Measurements from ENCODE around the gene ANKRD52.
"Not testable (repeated sequence)": the region's sequence is repeated elsewhere in the genome, so short reads cannot be mapped to it uniquely, and the experiment has no call there.

ANKRD52 gene

DNA sequence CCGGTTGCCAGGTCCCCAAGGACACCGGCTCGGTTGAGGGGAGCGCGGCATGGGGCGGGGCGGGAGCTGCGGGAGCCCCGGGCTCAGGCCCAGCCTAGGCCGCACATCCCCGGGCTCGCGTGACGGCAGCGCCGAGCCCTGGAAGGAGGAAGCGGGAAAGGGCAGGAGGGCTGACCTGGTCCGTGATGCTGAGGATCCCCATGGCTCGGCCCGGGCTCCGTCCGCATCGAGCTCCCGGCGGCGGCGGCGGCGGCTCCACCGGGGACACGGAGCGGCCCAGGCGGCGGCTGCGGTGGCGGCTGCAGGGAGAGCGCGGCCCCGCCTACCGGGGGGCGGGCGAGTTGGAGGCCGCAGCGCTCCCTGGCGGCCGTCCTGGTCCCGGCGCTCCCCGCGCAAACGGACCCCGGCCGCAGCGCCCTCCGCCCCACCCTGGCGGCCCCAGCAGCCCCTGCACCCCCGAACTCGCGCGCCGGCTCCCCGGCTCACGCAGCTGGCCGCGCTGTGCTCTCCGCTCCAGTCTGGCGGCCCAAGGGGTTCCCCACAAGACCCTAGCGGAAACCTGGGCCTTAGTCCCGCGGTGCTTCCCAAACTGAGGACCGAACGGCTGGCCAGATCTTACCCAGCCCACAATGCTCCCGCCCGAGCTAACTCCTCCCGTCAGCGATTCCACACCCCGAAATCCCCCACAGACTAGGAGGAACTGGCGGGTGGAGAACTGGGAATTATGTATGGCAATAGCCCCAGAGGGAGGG is at the start of gene ANKRD52:
ANKRD52 (minus strand) TSS at position 317 of the 752 bp plus-strand sequence; CDS start at position 202, 115 bp downstream.
- peak; percentile 73 to 84 for DNase-seq

DNA sequence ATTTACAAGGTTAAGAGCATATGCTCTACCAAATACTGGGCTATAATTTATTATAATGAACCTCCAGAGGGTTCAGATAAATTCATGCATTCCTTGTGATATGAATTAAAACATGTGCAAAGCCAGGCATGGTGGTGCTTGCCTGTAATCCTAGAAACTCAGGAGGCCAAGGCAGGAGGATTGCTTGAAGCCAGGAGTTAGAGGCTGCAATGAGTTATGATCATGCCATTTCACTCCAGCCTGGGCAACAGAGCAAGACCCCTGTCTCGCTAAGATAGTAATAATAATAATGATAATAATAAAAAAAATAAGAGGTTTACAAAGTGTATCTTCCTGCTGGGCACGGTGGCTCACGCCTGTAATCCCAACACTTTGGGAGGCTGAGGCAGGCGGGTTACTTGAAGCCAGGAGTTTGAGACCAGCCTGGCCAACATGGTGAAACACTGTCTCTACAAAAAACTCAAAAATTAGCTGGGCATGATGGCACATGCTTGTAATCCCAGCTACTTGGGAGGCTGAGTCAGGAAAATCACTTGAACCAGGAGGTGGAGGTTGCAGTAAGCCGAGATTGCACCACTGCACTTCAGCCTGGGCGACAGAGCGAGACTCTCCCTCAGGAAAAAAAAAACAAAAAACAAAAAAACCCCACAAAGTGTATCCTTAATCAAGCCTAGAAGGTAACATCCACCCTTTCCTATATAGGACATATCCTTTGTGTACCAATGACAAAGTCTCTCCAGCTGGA is 49.2 kb upstream of the ANKRD52 start:
- no peak for DNase-seq

DNA sequence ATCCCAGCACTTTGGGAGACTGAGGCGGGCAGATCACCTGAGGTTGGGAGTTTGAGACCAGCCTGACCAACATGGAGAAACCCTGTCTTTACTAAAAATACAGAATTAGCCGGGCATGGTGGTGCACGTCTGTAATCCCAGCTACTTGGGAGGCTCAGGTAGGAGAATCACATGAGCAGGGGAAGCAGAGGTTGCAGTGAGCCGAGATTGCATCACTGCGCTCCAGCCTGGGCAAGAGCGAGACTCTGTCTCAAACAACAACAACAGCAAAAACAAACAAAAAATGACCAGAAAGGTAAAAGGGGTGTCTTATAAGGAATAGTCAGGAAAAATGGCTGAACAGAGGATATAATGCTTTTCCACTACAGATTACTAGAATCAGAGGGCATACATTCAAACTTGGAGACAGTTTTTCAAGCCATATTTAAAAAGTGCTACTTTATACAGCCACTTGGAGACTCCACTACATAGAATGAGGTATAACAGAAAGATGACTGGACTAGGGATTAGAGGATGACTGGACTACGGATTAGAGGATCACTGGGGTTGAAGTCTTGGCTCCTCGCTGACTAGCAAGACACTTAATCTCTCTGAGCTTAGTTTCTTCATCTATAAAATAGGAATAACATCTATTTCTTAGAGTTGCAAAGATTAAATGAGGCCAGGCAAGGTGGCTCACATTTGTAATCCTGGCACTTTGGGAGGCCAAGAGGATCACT is 46.8 kb upstream of the ANKRD52 start:
- no peak for DNase-seq

DNA sequence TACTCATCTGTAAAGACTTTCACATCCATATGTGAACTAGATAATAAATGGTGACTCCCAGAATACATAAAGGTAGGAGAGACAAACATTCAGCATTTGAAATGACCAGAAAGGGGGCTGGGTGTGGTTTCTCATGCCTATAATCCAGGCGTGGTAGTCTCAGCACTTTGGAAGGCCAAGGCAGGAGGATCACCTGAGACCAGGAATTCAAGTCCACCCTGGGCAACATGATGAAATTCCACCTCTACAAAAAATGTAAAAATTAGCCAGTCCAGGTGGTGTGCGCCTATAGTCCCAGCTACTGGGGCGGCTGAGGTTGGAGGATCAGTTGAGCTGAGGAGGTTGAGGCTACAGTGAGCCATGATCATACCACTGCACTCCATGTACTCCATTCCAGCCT is 46.1 kb upstream of the ANKRD52 start:
- DNase-seq, result no peak

DNA sequence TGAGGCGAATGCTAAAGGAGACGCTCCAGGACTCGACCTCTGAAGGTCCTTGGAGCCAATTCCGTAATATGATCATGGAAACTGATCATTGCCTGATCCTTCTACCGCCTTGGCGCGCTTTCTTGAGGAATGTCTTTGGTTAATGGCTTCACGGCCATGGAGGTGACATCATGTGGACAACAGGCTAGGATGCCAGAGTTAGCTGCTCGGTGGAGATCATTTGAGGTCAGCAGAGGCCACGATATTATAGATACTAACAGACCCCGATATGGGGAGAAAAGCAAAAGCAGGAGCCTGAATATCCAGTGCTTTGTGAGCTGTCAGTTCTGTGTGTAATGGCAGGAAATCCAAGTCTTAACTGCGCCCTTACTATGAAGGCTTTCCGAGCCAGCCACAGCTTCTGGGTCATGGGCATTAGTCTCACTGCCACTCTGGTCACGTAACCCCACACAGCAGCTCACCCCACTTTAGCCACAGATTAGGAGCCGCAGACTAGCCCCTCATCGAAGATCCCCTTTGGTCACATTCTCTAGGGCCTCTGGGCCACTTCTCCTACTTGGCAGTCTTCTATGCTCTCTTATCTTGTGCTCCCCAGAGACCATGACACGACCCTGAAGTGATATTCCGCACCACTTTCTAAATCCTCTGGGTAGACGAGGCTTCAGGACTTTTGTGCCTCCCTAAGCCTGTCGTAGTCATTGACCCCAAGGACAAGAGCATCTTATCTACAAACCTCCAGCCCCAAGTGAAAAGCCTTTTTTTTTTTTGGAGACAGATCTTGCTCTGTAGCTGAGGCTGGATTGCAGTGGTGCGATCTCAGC is 42.7 kb upstream of the ANKRD52 start:
- peak in 1 of 2 donors; percentile 9 for DNase-seq

DNA sequence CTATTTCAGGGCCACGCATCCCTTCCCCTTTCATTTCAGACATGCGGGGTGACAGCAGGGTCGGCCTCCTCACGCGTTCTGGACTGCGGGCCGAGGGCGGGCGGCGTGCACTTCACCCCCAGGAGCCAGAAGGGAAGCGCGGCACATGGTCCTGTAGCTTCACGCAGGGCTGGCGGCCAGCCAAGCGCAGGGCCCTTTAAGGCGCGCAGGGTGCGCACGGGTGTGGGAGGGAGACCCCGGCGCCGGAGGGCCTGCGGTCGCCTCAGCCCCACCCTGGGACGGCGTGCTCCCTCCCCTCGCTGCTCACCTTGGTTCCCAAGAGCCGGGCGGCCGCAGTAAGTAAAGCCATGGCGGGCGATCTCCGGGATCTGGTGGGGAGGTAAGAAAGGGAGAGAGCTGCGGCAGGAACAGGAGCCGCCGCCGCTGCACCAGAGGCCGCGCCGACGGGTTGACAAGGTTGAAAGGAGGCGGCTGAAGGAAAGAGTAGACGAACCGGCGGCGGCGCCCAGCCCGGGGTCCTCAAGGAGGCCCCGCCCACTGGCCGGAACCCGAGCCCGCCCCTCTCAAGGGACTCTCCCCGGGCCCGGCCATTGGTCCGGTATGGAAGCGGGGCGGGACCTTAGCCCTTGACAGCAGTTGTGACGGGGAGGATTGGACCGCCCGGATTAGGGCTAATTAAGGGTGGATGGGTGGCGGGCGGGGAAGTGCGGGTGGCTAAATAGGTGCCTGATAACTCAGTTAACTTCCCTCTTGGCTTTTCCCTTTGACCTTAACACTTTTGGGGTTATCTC is 41.9 kb upstream of the ANKRD52 start, which contains the start of gene CS:
CS (minus strand) TSS at position 478 of the 791 bp plus-strand sequence; CDS start at position 349, 129 bp downstream.
- peak; percentile 97 for DNase-seq

DNA sequence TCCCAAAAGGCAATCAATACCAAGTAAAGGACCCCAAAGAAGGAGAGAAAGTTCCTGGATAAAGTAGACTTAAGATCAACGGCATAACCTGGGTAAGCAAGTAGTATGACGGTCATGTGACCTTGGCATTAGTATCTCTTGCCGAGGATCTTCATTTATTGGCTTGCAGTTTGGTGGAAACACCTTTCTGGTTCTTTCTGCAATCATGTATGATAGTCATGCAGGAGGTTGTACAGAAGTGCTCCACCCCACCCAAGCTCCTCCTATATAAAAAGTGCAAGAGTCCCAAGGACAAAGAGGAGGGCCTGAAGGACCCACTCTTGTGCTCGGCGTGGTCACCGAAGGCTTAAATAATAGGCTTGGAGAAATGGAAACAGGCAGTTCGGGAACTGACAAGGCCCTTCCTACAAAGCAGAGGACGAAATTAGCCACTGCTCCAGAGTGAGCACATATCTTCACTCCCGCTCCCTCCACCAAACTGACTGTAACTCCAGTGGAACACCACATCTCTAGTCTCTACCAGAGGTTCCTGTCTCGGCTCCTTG is 41.2 kb upstream of the ANKRD52 start:
- peak; percentile 11 for DNase-seq

DNA sequence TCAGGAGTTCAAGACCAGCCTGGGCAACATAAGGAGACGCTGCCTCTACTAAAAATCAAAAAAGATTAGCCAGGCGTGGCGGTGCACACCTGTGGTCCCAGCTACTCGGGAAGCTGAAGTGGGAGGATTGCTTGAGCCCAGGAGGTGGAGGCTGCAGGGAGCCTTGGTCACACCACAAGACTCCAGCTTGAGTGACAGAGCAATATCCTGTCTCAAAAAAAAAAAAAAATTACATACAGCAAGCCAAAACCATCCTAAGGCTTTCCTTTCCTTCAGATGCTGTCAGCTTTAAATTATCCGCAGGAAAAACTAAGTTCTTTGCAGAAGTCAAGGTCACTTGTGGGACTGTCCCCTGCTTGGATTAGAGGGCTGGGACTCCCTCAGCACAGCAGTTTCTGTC is 40.6 kb upstream of the ANKRD52 start:
- DNase-seq, result no peak

DNA sequence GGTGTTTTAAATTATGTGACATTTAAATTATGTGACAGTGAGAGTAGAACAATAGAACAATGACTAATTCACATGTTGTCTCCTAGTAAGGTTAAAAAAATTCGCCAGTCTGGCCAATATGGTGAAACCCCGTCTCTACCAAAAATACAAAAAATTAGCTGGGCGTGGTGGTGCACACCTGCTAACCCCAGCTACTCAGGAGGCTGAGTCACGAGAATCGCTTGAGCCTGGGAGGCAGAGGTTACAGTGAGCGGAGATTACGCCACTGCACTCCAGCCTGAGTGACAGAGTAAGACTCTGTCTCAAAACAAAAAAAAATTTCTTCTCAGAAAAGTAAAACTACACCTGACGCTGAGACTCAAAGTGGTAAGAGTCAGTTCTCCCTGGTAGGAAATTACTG is 39.2 kb upstream of the ANKRD52 start:
- no peak for DNase-seq

DNA sequence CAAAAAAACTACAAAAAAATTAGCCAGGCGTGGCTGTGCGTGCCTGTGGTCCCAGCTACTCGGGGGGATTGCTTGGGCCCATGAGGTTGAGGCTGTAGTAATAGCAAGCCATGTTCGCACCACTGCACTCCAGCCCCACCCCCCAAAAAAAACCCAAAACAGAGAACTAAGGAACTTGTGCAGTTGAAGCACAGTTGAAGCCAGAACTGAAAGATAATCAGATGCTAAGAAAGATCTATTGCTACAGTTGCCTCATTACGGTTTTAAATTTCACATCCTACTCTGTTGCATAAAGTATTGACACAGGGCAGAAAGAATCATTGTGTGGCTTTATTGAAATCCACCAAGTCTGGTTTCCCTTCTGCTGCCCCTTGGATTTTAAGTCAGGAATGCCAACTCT is 38.1 kb upstream of the ANKRD52 start:
- DNase-seq, result no peak

DNA sequence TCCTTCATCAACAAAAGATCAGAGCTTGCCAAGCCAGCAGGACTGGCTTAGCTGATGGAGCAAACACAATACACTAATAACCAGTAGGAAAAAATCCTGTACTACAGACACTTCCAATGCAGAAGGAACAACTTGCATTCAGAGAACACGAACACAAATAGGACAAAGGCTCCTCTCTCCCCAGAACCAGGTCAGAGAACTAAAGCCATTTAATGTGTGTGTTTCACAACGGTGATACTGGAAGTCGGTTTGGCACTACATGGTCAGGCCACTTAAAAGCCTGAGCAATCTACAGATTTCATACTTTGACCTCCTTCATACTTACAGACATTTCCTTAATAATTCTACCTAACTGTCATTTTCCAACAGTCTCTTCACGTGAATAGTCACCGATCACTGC is 35.6 kb upstream of the ANKRD52 start:
- DNase-seq, result no peak

DNA sequence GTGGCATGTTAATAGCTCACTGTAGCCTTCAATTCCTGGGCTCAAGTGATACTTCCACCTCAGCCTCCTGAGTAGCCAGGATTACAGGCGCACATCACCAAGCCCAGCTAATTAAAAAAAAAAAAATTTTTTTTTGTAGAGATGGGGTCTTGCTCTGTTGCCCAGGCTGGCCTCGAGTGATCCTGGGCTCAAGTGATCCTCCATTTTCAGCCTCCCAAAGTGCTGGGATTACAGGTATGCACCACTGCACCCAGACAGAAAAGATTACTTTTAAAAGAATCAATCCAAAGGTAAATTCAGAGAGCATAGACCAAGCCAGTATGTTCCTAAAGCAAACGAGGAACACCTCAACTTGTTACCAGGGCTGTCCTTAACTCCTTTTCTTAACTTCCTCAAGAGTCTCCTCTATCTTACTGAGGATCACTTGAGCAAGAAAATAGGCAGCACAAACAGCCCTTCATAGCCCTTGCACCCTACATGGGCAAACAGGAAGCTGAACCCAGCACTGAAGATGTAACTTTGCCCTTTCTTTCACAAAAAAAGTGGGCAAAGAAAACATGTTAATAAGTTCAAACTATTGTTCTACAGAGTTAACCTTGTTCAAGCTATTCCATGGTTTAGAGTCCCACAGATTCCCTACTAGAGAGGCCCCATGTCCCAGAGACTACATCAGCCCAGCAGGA is 30.7 kb upstream of the ANKRD52 start:
- DNase-seq, result no peak

DNA sequence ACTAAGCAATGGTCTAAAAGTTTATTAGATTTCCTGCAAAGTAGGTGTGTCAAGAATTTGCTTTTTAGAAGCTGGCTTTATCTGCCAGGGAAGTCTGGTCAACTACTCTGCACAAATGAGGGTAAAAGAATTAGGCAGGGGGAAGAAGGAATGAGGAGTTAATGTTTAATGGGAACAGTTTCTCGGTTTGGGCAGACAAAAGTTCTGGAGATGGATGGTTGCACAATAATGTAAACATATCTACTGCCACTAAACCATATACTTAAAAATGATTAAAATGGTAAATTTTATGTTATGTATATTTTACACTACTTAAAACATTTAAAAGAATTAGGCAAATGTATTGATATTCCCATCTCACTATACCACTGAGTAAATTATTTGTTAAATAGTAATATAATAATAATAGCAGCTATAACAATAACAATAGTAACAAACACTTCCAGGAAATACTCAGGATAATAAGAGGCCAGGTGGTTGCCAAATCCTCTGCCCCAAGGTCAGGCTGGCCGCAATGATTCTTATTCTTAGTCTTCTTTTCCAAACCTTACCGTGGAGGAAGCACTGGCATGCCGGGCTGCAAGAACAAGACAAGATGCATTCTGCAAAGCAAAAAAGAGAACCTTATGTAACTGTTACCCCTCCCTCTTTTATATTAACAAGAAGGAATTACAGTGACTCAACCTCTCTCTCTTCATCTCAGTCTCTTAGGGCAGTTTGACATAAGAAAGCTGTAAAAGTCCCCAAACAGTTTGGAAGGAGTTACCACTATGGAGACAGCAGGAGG is 28.1 kb upstream of the ANKRD52 start:
- no peak for DNase-seq

DNA sequence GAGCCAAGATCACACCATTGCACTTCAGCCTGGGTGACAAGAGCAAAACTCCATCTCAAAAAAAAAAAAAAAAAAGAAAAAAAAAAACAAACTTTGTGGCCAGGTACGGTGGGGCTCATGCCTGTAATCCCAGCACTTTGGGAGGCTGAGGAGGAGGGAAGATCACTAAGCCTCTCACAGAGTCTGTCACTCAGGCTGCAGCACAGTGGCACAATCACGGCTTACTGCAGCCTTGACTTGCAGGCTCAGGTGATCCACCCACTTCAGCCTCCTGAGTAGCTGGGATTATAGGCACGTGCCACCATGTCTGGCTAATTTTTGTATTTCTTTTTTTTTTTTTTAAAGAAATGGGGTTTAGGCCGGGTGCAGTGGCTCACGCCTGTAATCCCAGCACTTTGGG is 26.1 kb upstream of the ANKRD52 start:
- DNase-seq, result not testable (repeated sequence)

DNA sequence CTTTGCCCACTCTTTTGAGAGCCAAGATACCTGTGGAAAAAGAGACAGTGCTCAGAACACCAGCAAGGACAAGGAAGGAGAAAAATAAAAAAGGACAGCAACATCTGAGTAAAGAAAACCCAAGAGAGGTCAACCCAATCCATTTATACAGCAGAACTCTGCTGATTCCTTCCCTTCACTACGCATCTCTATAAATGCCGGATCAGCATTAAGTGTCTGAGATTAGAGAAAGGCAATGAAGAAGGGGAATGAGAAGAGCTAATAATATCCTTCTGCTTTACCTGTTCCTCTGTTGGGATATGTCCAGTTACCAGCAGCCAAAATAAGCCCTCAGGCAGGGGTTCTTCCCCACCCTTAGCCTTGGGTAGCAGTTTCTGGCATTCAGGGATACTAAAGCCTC is 24.4 kb upstream of the ANKRD52 start:
- no peak for DNase-seq

DNA sequence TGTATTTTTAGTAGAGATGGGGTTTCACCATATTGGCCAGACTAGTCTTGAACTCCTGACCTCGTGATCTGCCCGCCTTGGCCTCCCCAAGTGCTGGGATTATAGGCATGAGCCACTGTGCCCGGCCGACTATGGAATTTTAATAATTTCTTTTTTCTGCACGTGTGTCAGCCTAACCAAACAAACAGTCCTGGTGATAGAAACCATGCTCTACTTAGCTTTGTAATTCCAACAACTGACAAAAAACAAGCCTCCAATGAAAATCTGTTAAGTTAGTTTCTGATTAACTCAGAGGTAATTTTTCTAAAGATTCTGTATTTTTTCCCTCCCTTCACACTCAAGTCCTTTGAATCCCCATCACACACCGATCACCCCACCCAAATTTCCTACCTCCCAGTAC is 23.8 kb upstream of the ANKRD52 start:
- DNase-seq, result no peak

DNA sequence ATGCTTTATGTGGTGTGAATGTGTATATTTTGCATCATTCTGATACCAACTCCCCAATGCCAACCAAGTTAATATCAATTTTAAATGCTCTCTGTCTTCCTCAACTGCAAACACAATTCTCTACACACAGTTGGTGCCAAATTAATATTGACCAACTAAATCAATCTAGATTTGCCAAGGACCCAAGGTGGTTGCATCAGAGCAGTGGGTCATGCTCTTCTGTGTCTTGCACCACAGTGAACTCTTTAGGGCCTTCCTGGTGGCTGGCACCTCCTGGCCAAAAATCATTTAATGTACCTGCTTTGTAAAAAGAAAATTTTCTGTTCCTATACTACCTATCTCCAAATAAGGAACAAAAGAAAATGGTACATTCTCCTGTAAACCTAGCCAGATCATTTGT is 22.7 kb upstream of the ANKRD52 start:
- DNase-seq, result no peak

DNA sequence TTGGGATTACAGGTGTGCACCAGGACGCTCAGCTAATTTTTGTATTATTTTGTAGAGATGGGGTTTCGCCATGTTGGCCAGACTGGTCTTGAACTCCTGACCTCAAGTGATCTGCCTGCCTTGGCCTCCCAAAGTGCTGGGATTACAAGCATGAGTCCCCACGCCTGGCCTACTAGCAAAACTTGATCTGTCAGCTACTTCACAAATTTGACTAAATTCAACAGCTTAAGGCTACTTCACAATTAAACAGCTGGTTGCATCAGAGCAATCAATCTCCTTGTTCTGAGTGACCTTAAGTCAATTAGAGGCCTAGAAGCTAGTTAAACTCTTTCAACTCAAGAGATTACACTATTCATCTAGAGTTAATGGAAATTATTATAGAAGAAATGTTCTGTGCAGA is 20.7 kb upstream of the ANKRD52 start:
- no peak for DNase-seq

DNA sequence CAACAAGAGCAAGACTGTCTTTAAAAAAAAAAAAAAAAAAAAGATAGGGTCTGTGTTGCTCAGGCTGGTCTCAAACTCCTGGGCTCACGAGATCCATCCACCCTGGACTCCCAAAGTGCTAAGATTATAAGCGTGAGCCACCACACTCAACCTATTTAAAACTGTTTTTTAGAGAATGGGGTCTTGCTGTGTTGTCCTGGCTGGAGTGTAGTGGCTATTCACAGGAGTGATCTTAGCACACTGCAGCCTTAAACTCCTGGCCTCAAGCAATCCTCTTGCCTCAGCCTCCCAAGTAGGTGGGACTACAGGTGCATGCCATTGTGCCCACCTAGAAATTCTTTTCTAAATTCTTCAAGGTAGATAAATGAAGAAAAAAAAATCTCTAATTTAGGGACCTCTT is 16.1 kb upstream of the ANKRD52 start:
- DNase-seq, result no peak

DNA sequence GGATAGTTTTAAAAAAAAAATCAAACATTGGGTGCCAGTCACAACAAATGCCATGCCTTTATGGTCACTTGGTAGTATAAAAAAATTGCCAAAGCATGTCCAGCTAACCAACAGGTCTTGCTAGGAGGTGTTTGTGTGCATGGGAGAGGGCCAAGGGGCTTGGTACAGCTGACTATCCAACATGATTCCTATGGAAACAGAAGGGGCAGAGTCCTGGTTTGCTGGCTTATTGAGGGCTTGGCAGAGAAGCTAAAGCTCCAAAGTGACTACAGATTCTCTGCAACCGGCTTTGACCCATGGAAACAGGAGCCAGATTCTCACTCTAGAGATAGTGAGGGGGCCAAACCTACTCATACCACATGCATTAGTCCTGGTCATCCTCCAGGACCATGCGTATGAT is 14.3 kb upstream of the ANKRD52 start:
- DNase-seq, result not testable (repeated sequence)

Data from stimulated activated CD4-positive, alpha-beta T cell treated with anti-CD3 and anti-CD28 coated beads, Interleukin-2, amount 100 ng/mL, for 48 hours (primary cell).